Activated naive CD4-positive, alpha-beta T cell treated with anti-CD3 and anti-CD28 coated beads for 36 hours (primary cell): Measurements from ENCODE around the gene CCDC102A. TPM values are rescaled to one million over a fixed set of nuclear protein-coding genes. Genes with fewer than 3 reads are reported as not detected.

Experiments
- CTCF ChIA-PET: fragments of 350-600 bp; sonication (Branson Sonifier 250); formaldehyde crosslinking; loops from one replicate; lab custom pipeline; 2021; ENCODE audit warnings: antibody characterized with exemption; lab: Charles Lee
- DNase-seq: peaks from one replicate; pipeline ENCODE4 v3.0.0-alpha.2; 2020
- H3K27ac Mint-ChIP-seq: one replicate; pipeline ENCODE4 v1.8.0; 2021; ENCODE audit warnings: mild to moderate bottlenecking, mixed read lengths
- H3K27me3 Mint-ChIP-seq: one replicate; pipeline ENCODE4 v1.8.0; 2021; ENCODE audit warnings: low read depth, mixed read lengths
- H3K36me3 Mint-ChIP-seq: one replicate; pipeline ENCODE4 v1.8.0; 2021; ENCODE audit warnings: low read depth, mixed read lengths
- H3K4me1 Mint-ChIP-seq: one replicate; pipeline ENCODE4 v1.8.0; 2021; ENCODE audit warnings: low read depth, mixed read lengths
- H3K4me3 Mint-ChIP-seq: one replicate; pipeline ENCODE4 v1.8.0; 2021; ENCODE audit warnings: mild to moderate bottlenecking, moderate library complexity, mixed read lengths
- H3K9me3 Mint-ChIP-seq: one replicate; pipeline ENCODE4 v1.8.0; 2021; ENCODE audit warnings: mixed read lengths
- intact Hi-C: fragments of 100-400 bp; cut with micrococcal nuclease; formaldehyde crosslinking; loops from one replicate; pipeline ENCODE4 v1.15.1; 2023
- total RNA-seq, 2 experiments: library from RNA; stranded (reverse); gene quantifications; one replicate each; pipeline ENCODE4 v1.2.3, GENCODE V29; 2021

Gene CCDC102A
- total RNA-seq, 2 experiments from 2014 or later, result 7.1 to 7.7 TPM

GRCh38 chr16:57514371-57514770 lies 22.0 kb downstream of the CCDC102A start:
- intact Hi-C loops, result no loop called here
- Mint-ChIP-seq H3K4me3 (no peak overlapping the region), H3K27me3 (no peaks in the 10 kb centered on the region), H3K36me3 (peaks cover 2% of the 10 kb centered on the region), H3K27ac (no peak overlapping the region), H3K4me1 (no peaks in the 10 kb centered on the region), H3K9me3 (no peaks in the 10 kb centered on the region)
- DNase-seq, result no peak
- CTCF ChIA-PET, result interaction anchor here (1.1 to 2.1 kb wide), 2 partner anchors 39 to 97 kb away, joined by 3 to 8 read pairs; no protein-coding TSS in a partner anchor

GRCh38 chr16:57513371-57514102 lies 22.8 kb downstream of the CCDC102A start:
- H3K27ac Mint-ChIP-seq, result no peak overlapping the region
- CTCF ChIA-PET, result interaction anchor here (0.6 to 2.1 kb wide), 4 partner anchors 38 to 543 kb away, joined by 3 to 8 read pairs (median 3); no protein-coding TSS in a partner anchor
- intact Hi-C loops, result no loop called here

GRCh38 chr16:57512296-57513001 lies 23.9 kb downstream of the CCDC102A start:
- Mint-ChIP-seq H3K4me3 (no peak overlapping the region), H3K9me3 (no peaks in the 10 kb centered on the region), H3K27me3 (no peaks in the 10 kb centered on the region), H3K4me1 (no peaks in the 10 kb centered on the region), H3K27ac (no peak overlapping the region), H3K36me3 (peaks cover 2% of the 10 kb centered on the region)
- intact Hi-C loops, result no loop called here
- DNase-seq, result no peak
- CTCF ChIA-PET, result interaction anchor here (2.1 kb wide), 1 partner anchor 37 kb away, joined by 8 read pairs; no protein-coding TSS in a partner anchor

More at GRCh38 chr16:57513371-57514102, 22.8 kb downstream of the CCDC102A start:
- DNase-seq, result no peak
- no peaks in the 10 kb centered on the region for H3K4me1 Mint-ChIP-seq
- no peaks in the 10 kb centered on the region for H3K27me3 Mint-ChIP-seq
- H3K36me3 Mint-ChIP-seq, result peaks cover 2% of the 10 kb centered on the region
- no peak overlapping the region for H3K4me3 Mint-ChIP-seq
- H3K9me3 Mint-ChIP-seq, result no peaks in the 10 kb centered on the region

- no peak for DNase-seq
- CTCF ChIA-PET, result interaction anchor here (0.6 to 2.2 kb wide), 4 partner anchors 10 to 752 kb away, joined by 3 to 10 read pairs (median 4); no protein-coding TSS in a partner anchor
- Mint-ChIP-seq H3K36me3 (no peaks in the 10 kb centered on the region), H3K27me3 (no peaks in the 10 kb centered on the region), H3K9me3 (no peaks in the 10 kb centered on the region), H3K4me1 (no peaks in the 10 kb centered on the region), H3K4me3 (no peak overlapping the region), H3K27ac (no peak overlapping the region)
- intact Hi-C loops, result no loop called here
Measured at GRCh38 chr16:57510016-57510871, 26.1 kb downstream of the CCDC102A start.

GRCh38 chr16:57509231-57509923 lies 27.0 kb downstream of the CCDC102A start:
- no peak overlapping the region for H3K27ac Mint-ChIP-seq
- no peaks in the 10 kb centered on the region for H3K4me1 Mint-ChIP-seq
- H3K36me3 Mint-ChIP-seq, result no peaks in the 10 kb centered on the region
- no peak for DNase-seq
- no peaks in the 10 kb centered on the region for H3K27me3 Mint-ChIP-seq
- no peak overlapping the region for H3K4me3 Mint-ChIP-seq
- CTCF ChIA-PET, result interaction anchor here (1.1 to 1.6 kb wide), 4 partner anchors 9 to 92 kb away, joined by 3 read pairs; no protein-coding TSS in a partner anchor
- no peaks in the 10 kb centered on the region for H3K9me3 Mint-ChIP-seq
- intact Hi-C loops, result no loop called here

GRCh38 chr16:57508035-57508425 lies 28.3 kb downstream of the CCDC102A start:
- Mint-ChIP-seq H3K4me3 (no peak overlapping the region), H3K27ac (no peak overlapping the region), H3K4me1 (no peaks in the 10 kb centered on the region), H3K36me3 (no peaks in the 10 kb centered on the region), H3K9me3 (no peaks in the 10 kb centered on the region), H3K27me3 (no peaks in the 10 kb centered on the region)
- CTCF ChIA-PET, result interaction anchor here (0.5 to 1.6 kb wide), 4 partner anchors 8 to 79 kb away, joined by 3 to 7 read pairs (median 4); no protein-coding TSS in a partner anchor
- intact Hi-C loops, result no loop called here
- no peak for DNase-seq

- H3K4me1 Mint-ChIP-seq, result no peaks in the 10 kb centered on the region
- CTCF ChIA-PET, result interaction anchor here (0.5 to 1.4 kb wide), 3 partner anchors 11 to 78 kb away, joined by 4 to 7 read pairs (median 6); no protein-coding TSS in a partner anchor
- intact Hi-C loops, result no loop called here
- no peak overlapping the region for H3K4me3 Mint-ChIP-seq
- H3K9me3 Mint-ChIP-seq, result no peaks in the 10 kb centered on the region
- H3K36me3 Mint-ChIP-seq, result no peaks in the 10 kb centered on the region
- H3K27ac Mint-ChIP-seq, result no peak overlapping the region
- no peak for DNase-seq
- H3K27me3 Mint-ChIP-seq, result no peaks in the 10 kb centered on the region
Measured at GRCh38 chr16:57507136-57508034, 29.0 kb downstream of the CCDC102A start.

GRCh38 chr16:57505169-57505568 lies 31.2 kb downstream of the CCDC102A start:
- no peak for DNase-seq
- intact Hi-C loops, result no loop called here
- H3K36me3 Mint-ChIP-seq, result no peaks in the 10 kb centered on the region
- H3K9me3 Mint-ChIP-seq, result no peaks in the 10 kb centered on the region
- CTCF ChIA-PET, result interaction anchor here (0.6 to 1.4 kb wide), 2 partner anchors 15 to 385 kb away, joined by 4 to 7 read pairs; no protein-coding TSS in a partner anchor
- H3K27me3 Mint-ChIP-seq, result no peaks in the 10 kb centered on the region
- no peak overlapping the region for H3K27ac Mint-ChIP-seq
- peaks cover 11% of the 10 kb centered on the region for H3K4me1 Mint-ChIP-seq
- H3K4me3 Mint-ChIP-seq, result no peak overlapping the region

GRCh38 chr16:57504491-57504890 lies 31.9 kb downstream of the CCDC102A start:
- Mint-ChIP-seq H3K9me3 (no peaks in the 10 kb centered on the region), H3K4me3 (no peak overlapping the region), H3K4me1 (peaks cover 14% of the 10 kb centered on the region), H3K27me3 (no peaks in the 10 kb centered on the region), H3K27ac (no peak overlapping the region), H3K36me3 (no peaks in the 10 kb centered on the region)
- DNase-seq, result no peak
- CTCF ChIA-PET, result interaction anchor here (0.6 to 1.4 kb wide), 3 partner anchors 15 to 529 kb away, joined by 4 to 7 read pairs (median 4); no protein-coding TSS in a partner anchor
- intact Hi-C loops, result no loop called here

GRCh38 chr16:57504001-57504400 lies 32.4 kb downstream of the CCDC102A start:
- Mint-ChIP-seq H3K36me3 (no peaks in the 10 kb centered on the region), H3K27ac (no peak overlapping the region), H3K9me3 (no peaks in the 10 kb centered on the region), H3K4me3 (no peak overlapping the region), H3K27me3 (no peaks in the 10 kb centered on the region), H3K4me1 (peaks cover 14% of the 10 kb centered on the region)
- no peak for DNase-seq
- intact Hi-C loops, result no loop called here
- CTCF ChIA-PET, result interaction anchor here (0.7 to 1.4 kb wide), 2 partner anchors 16 to 528 kb away, joined by 4 read pairs; no protein-coding TSS in a partner anchor
